T-cell (primary cell): ENCODE data around the gene SLC39A13. TPM values are rescaled to one million over a fixed set of nuclear protein-coding genes. Genes with fewer than 3 reads are reported as not detected.

ENCODE experiments used
- ATAC-seq, 4 experiments: fragments of 200-7000 bp in 3 of 4; fragments of 150-1000 bp in 1 of 4; cut with Tn5 transposase; replicated peaks in 1 of 4; 1 replicate in 3 of 4; 2 replicates in 1 of 4; pipeline ENCODE4 v1.10.0; 2021; ENCODE audit warnings: moderate library complexity in 3 of 4, mild to moderate bottlenecking in 2 of 4, moderate number of reproducible peaks in 1 of 4
- CTCF ChIA-PET, 2 donors: fragments of 300-600 bp; sonication (Branson Sonifier 250); formaldehyde crosslinking; loops; one replicate each; lab custom pipeline; 2022; ENCODE audit warnings: antibody characterized with exemption in 2 of 2; lab: Charles Lee
- POLR2A ChIA-PET, 2 donors: fragments of 300-600 bp; sonication (Branson Sonifier 250); formaldehyde crosslinking; loops; one replicate each; lab custom pipeline; 2022; ENCODE audit warnings: antibody characterized with exemption in 2 of 2; lab: Charles Lee
- DNase-seq, 35 experiments: peaks; one replicate each; pipeline versions ENCODE4 v3.0.0 to v3.0.0-alpha.2; 2013 to 2023
- H3K27ac ChIP-seq: one replicate; pipeline ENCODE4 v1.5.1; 2013; ENCODE audit warnings: low read length
- H3K27me3 ChIP-seq, 2 experiments: replicated peaks in 1 of 2; 1 replicate in 1 of 2; 2 replicates in 1 of 2; pipeline versions ENCODE4 v1.6.1 to v1.7.0; 2013; ENCODE audit warnings: low read length in 1 of 2, mixed read lengths in 1 of 2; ENCODE audit not compliant: control insufficient read depth in 2 of 2, insufficient read depth in 2 of 2; ENCODE audit errors: extremely low read depth in 1 of 2
- H3K36me3 ChIP-seq, 2 donors: 1 replicate in 1 of 2; 2 replicates in 1 of 2; pipeline versions ENCODE4 v1.6.1 to v1.7.0; 2013; ENCODE audit warnings: low read length in 1 of 2; ENCODE audit not compliant: control insufficient read depth in 2 of 2, insufficient read depth in 1 of 2; ENCODE audit errors: extremely low read depth in 1 of 2
- H3K4me1 ChIP-seq, 2 experiments: 1 replicate in 1 of 2; 2 replicates in 1 of 2; pipeline versions ENCODE4 v1.6.1 to v1.7.0; 2013; ENCODE audit warnings: low read length in 2 of 2, mixed read lengths in 1 of 2; ENCODE audit not compliant: insufficient read depth in 2 of 2, control insufficient read depth in 1 of 2; ENCODE audit errors: extremely low read depth in 1 of 2
- H3K4me3 ChIP-seq, 2 donors: 1 replicate in 1 of 2; 2 replicates in 1 of 2; pipeline versions ENCODE4 v1.5.1 to v1.7.0; 2013; ENCODE audit warnings: mild to moderate bottlenecking in 2 of 2, low read length in 1 of 2, moderate library complexity in 1 of 2; ENCODE audit not compliant: control insufficient read depth in 1 of 2; ENCODE audit errors: extremely low read depth in 1 of 2
- H3K9me3 ChIP-seq: 2 replicates; pipeline ENCODE4 v1.7.0; 2013
- H3K27ac Mint-ChIP-seq, 2 donors: one replicate each; pipeline ENCODE4 v1.8.0; 2020 to 2021; ENCODE audit warnings: mild to moderate bottlenecking in 2 of 2, mixed read lengths in 2 of 2
- H3K27me3 Mint-ChIP-seq, 2 donors: one replicate each; pipeline ENCODE4 v1.8.0; 2021 to 2022; ENCODE audit warnings: mixed read lengths in 2 of 2
- H3K36me3 Mint-ChIP-seq: one replicate; pipeline ENCODE4 v1.8.0; 2021; ENCODE audit warnings: mixed read lengths
- H3K4me1 Mint-ChIP-seq, 3 donors: one replicate each; pipeline ENCODE4 v1.8.0; 2020 to 2022; ENCODE audit warnings: mixed read lengths in 3 of 3, mild to moderate bottlenecking in 1 of 3
- H3K4me3 Mint-ChIP-seq, 3 donors: one replicate each; pipeline ENCODE4 v1.8.0; 2020 to 2022; ENCODE audit warnings: mild to moderate bottlenecking in 3 of 3, mixed read lengths in 3 of 3, moderate library complexity in 3 of 3
- H3K9me3 Mint-ChIP-seq, 3 donors: one replicate each; pipeline ENCODE4 v1.8.0; 2020 to 2022; ENCODE audit warnings: mixed read lengths in 3 of 3
- WGBS: methylation state at CpG from one replicate; pipeline ENCODE4 v1.1.5; 2013; ENCODE audit warnings: missing lambda C conversion rate; ENCODE audit not compliant: insufficient coverage; 5-methylcytosine and 5-hydroxymethylcytosine counted together
- total RNA-seq, 35 experiments: library from RNA in 6 of 35; stranded (reverse) in 6 of 35; fragments of 120-200 nt in 1 of 35; gene quantifications; one replicate each; pipeline versions ENCODE4 v1.2.1 to v1.2.4 and lab custom pipeline; 2013 to 2026

SLC39A13 gene
- total RNA-seq, 5 donors from 2014 or later (not counting 1 experiment from before 2014, with no cell fraction given), result 45.6 to 67.0 (median 65.2) TPM

DNA sequence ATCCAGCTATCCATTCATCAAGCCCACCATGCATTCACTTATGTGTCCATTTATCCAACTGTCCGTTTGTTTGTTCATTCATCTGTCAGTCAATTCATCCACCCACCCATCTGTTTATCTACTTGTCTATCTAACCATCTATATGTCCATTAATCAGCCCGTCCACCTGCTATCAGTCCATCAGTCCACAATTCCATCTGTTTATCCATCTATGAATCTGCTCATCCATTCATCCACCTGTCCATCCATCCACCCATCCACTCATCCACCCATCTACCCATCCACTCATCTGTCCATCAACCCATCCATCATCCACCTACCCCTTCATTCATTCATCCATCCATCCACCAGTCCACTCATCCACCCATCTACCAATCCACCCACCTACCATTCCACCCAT lies 29.1 kb upstream of the SLC39A13 start:
- Mint-ChIP-seq H3K27me3 (no peaks in the 10 kb centered on the region), H3K27ac (no peak overlapping the region), H3K4me3 (no peak overlapping the region), H3K36me3 (no peaks in the 10 kb centered on the region), H3K9me3 (no peaks in the 10 kb centered on the region), H3K4me1 (peaks cover 0 to 6% (median 3%) of the 10 kb centered on the region in 3 donors)
- ChIA-PET POLR2A (no interaction called here), CTCF (no interaction called here)
- H3K4me3 ChIP-seq, result no peak overlapping the region
- H3K27me3 ChIP-seq, result no peaks in the 10 kb centered on the region
- H3K36me3 ChIP-seq, result no peaks in the 10 kb centered on the region
- no peak overlapping the region for H3K27ac ChIP-seq
- ATAC-seq, result no peak
- DNase-seq, result no peak
- H3K4me1 ChIP-seq, result peaks cover 0 to 6% of the 10 kb centered on the region in 2 experiments
- H3K9me3 ChIP-seq, result no peaks in the 10 kb centered on the region
- 79% methylated on average over 2 of the region's 2 CpGs for WGBS

DNA sequence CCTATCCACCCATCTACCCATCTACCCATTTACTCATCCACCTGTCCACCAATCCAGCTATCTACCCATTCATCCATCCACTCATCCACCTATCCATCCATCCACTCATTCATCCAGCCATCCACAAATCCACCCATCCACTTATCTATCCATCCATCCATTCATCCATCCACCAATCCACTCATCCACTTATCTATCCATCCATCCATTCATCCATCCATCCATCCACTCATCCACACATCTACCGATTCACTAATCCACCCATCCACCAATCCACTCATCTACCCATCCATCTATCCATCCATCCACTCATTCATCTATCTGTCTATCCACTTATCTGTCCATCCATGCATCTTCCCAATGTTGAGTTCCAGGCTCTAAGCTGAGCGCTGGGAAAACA lies 28.3 kb upstream of the SLC39A13 start:
- no peak overlapping the region for H3K4me3 Mint-ChIP-seq
- Histone ChIP-seq H3K4me1 (peaks cover 0 to 5% of the 10 kb centered on the region in 2 experiments), H3K4me3 (no peak overlapping the region), H3K27me3 (no peaks in the 10 kb centered on the region), H3K9me3 (no peaks in the 10 kb centered on the region), H3K27ac (no peak overlapping the region), H3K36me3 (no peaks in the 10 kb centered on the region)
- no peaks in the 10 kb centered on the region for H3K9me3 Mint-ChIP-seq
- WGBS, result 100% methylated on average over 1 of the region's 2 CpGs
- no peak overlapping the region for H3K27ac Mint-ChIP-seq
- no peak for DNase-seq
- no peaks in the 10 kb centered on the region for H3K36me3 Mint-ChIP-seq
- no peak for ATAC-seq
- H3K27me3 Mint-ChIP-seq, result no peaks in the 10 kb centered on the region
- peaks cover 0 to 6% (median 3%) of the 10 kb centered on the region in 3 donors for H3K4me1 Mint-ChIP-seq
- ChIA-PET POLR2A (no interaction called here), CTCF (no interaction called here)

DNA sequence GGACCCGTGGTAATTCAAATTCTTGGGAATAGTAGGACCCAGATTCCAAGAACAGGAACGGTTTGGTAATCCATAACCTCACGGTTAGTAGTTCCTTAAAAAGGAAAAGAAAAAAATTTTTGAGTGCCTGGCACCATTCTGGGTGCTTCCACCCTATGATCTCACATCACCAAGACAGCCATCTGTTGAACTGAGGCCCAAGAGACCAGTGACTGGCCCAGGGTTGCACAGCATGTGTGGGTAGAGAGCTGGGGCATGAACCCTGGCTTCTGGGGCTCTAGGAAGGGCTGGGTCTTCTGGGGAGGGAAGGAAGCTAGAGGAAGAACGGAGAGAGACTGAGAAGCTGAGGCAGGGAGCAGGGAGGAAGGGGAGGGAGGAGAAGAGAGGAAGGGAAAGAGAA lies 25.3 kb upstream of the SLC39A13 start:
- no peak overlapping the region for H3K4me3 Mint-ChIP-seq
- H3K27ac ChIP-seq, result no peak overlapping the region
- no peaks in the 10 kb centered on the region for H3K9me3 Mint-ChIP-seq
- no peaks in the 10 kb centered on the region for H3K27me3 Mint-ChIP-seq
- ATAC-seq (no peak), DNase-seq (no peak)
- H3K36me3 ChIP-seq, result no peaks in the 10 kb centered on the region
- H3K27me3 ChIP-seq, result peaks cover 0 to 3% of the 10 kb centered on the region in 2 experiments
- H3K9me3 ChIP-seq, result no peaks in the 10 kb centered on the region
- no peak overlapping the region for H3K4me3 ChIP-seq
- ChIA-PET CTCF (interaction anchor here in 1 of 2 donors (0.6 kb wide), 1 partner anchor 73 kb away, joined by 10 read pairs; no protein-coding TSS in a partner anchor), POLR2A (no interaction called here)
- H3K4me1 Mint-ChIP-seq, result peaks cover 0 to 6% (median 0%) of the 10 kb centered on the region in 3 donors
- no peaks in the 10 kb centered on the region for H3K36me3 Mint-ChIP-seq
- H3K4me1 ChIP-seq, result peaks cover 0 to 9% of the 10 kb centered on the region in 2 experiments
- 89% methylated on average over 3 of the region's 4 CpGs for WGBS
- H3K27ac Mint-ChIP-seq, result no peak overlapping the region

DNA sequence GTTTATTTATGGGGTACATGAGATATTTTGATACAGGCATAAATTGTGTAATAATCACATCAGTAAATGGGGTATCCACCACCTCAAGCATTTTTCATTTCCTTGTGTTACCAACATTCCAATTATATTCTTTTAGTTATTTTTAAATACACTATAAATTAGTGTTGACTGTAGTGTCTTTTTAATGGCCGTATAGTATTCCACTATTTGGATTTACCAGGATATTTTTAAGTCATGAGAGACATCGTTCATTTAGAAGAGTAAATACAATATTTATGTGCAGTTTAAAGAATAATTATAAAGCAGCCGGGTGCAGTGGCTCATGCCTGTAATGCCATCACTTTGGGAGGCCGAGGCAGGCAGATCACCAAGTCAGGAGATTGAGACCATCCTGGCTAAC lies 23.9 kb upstream of the SLC39A13 start:
- CTCF ChIA-PET, result no interaction called here
- no peaks in the 10 kb centered on the region for H3K9me3 Mint-ChIP-seq

DNA sequence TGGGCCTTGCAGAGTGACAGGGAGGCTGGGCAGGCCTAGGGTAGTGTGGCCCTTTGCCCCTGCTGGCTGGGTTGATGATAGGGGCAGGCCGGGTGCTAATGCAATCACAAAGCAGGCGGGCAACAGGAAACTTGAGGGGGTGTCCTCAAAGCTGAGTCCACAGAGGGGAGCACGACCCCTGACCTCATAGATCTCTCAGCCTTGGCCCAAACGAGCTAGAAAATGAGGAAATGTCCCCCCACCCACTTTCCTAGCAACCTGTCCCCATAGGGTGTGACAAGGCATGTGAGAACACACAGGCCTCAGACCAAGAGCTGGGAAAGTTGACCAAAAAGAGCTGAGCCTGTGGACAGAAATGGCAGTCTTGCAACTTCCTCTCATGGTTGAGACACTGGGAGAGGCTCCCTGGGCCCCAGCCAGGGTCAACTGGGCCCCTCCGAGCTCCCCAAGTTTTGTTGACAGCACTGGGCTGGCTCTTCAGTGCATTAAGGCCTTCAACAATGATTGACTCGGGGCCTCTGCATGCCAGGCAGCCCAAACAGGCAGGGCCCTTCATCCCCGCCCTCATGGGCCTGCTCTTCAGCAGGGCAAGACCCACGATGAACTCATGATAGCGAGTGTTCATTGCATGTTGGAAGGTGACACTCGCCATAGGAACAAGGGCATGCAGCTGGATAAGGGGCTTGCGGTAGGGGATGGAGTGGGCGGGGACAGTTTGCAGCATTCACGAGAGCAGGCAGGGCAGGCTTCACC lies 20.3 kb upstream of the SLC39A13 start:
- Mint-ChIP-seq H3K4me3 (no peak overlapping the region), H3K36me3 (no peaks in the 10 kb centered on the region), H3K9me3 (no peaks in the 10 kb centered on the region), H3K4me1 (peaks cover 21 to 35% (median 21%) of the 10 kb centered on the region in 3 donors), H3K27me3 (no peaks in the 10 kb centered on the region), H3K27ac (peak overlapping the region in 1 of 2 donors; percentile 34)
- 83% methylated on average over 9 of the region's 13 CpGs for WGBS
- ATAC-seq (no peak), DNase-seq (no peak)
- H3K9me3 ChIP-seq, result no peaks in the 10 kb centered on the region
- H3K27ac ChIP-seq, result no peak overlapping the region
- H3K27me3 ChIP-seq, result peaks cover 0 to 7% of the 10 kb centered on the region in 2 experiments
- peaks cover 0 to 42% of the 10 kb centered on the region in 2 experiments for H3K4me1 ChIP-seq
- H3K36me3 ChIP-seq, result no peaks in the 10 kb centered on the region
- POLR2A ChIA-PET, result interaction anchor here in 1 of 2 donors (0.6 kb wide), 1 partner anchor 14 kb away, joined by 4 read pairs; no protein-coding TSS in a partner anchor
- CTCF ChIA-PET, result interaction anchor here in 1 of 2 donors (0.6 kb wide), 1 partner anchor 162 kb away, joined by 7 read pairs; no protein-coding TSS in a partner anchor
- H3K4me3 ChIP-seq, result no peak overlapping the region

More for the DNA sequence above, 23.9 kb upstream of the SLC39A13 start:
- Histone ChIP-seq H3K27me3 (peaks cover 0 to 7% of the 10 kb centered on the region in 2 experiments), H3K9me3 (no peaks in the 10 kb centered on the region), H3K36me3 (no peaks in the 10 kb centered on the region), H3K4me3 (no peak overlapping the region), H3K27ac (no peak overlapping the region), H3K4me1 (peaks cover 0 to 18% of the 10 kb centered on the region in 2 experiments)
- Mint-ChIP-seq H3K4me1 (peaks cover 7 to 12% (median 10%) of the 10 kb centered on the region in 3 donors), H3K27me3 (no peaks in the 10 kb centered on the region), H3K4me3 (no peak overlapping the region), H3K27ac (no peak overlapping the region), H3K36me3 (no peaks in the 10 kb centered on the region)
- ATAC-seq, result no peak
- 80% methylated on average over 1 of the region's 4 CpGs for WGBS
- DNase-seq, result no peak
- POLR2A ChIA-PET, result no interaction called here

DNA sequence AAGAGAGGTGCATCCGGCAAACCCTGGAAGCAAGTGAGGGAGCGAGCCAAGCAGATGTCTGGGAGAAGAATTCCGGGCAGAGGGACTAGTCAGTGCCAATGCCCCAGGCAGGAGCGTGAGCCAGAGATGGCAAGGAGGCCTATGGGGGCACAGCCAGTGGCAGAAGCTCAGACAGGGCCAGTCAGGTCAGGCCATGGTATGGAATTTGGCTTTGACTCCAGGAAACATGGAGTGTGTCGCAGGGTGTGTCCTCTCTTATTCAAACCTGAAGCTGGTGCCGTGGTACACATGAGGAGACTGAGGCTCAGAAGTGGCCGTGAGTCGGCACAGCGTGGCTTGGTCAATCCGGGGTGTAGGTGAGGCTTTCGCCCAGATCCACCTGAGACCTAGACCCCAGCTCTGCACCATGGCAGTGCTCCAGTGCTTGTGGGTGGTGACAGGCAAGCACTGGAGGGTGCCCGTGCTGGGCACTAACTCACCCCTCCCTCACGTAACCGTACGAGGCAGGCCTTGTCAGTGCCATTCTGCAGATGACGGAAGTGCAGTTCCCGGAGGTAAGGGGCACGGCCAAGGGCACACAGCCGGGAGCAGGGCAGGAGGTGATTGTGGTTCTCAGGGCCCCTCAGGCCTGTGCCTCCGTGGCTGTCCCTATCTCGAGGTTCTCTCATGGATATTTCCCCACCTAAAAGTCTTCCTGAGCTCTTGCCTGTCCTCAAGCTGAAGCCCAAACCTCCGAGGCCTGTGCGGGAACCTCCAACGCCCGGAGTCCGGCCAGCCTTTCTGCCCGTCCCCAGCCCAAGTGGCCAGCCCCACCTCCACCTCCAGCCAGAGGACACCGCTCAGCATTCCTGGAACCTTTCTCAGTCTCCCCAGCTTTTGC lies 19.5 kb upstream of the SLC39A13 start:
- ChIA-PET POLR2A (interaction anchor here in 1 of 2 donors (0.6 kb wide), 1 partner anchor 14 kb away, joined by 4 read pairs; no protein-coding TSS in a partner anchor), CTCF (no interaction called here)
- DNase-seq (no peak), ATAC-seq (no peak)
- H3K4me3 Mint-ChIP-seq, result peak overlapping the region in 2 of 3 donors; percentile 39 to 55
- Histone ChIP-seq H3K27ac (no peak overlapping the region), H3K4me3 (no peak overlapping the region), H3K4me1 (peaks cover 3 to 50% of the 10 kb centered on the region in 2 experiments), H3K27me3 (peaks cover 0 to 7% of the 10 kb centered on the region in 2 experiments), H3K9me3 (no peaks in the 10 kb centered on the region), H3K36me3 (no peaks in the 10 kb centered on the region)
- no peaks in the 10 kb centered on the region for H3K27me3 Mint-ChIP-seq
- H3K36me3 Mint-ChIP-seq, result no peaks in the 10 kb centered on the region
- H3K9me3 Mint-ChIP-seq, result no peaks in the 10 kb centered on the region
- 94% methylated on average over 24 of the region's 28 CpGs for WGBS
- peak overlapping the region in 1 of 2 donors; percentile 66 for H3K27ac Mint-ChIP-seq
- peaks cover 22 to 41% (median 28%) of the 10 kb centered on the region in 3 donors for H3K4me1 Mint-ChIP-seq
